Osteoblast (primary cell): Measurements from ENCODE around the gene DNAJC6. TPM values are rescaled to one million over a fixed set of nuclear protein-coding genes. Genes with fewer than 3 reads are reported as not detected.

ENCODE experiments used
- DNase-seq: peaks from one replicate; pipeline ENCODE4 v3.0.0; 2011; ENCODE audit warnings: low spot score, mixed read lengths; ENCODE audit not compliant: insufficient read length; ENCODE audit errors: missing footprints
- H2AFZ ChIP-seq: 2 replicates; pipeline ENCODE4 v1.6.0; 2011; ENCODE audit warnings: mild to moderate bottlenecking, low read length
- H3K27ac ChIP-seq: 2 replicates; pipeline ENCODE4 v1.5.1; 2011; ENCODE audit warnings: mild to moderate bottlenecking, low read depth, low read length, moderate library complexity
- H3K27me3 ChIP-seq: 2 replicates; pipeline ENCODE4 v1.6.0; 2012; ENCODE audit warnings: mild to moderate bottlenecking, control low read depth, inconsistent platforms, low read length, moderate library complexity; ENCODE audit not compliant: insufficient read depth
- H3K36me3 ChIP-seq: 2 replicates; pipeline ENCODE4 v1.5.1; 2011; ENCODE audit warnings: mild to moderate bottlenecking, low read length, control low read depth, moderate library complexity; ENCODE audit not compliant: insufficient read depth
- H3K4me1 ChIP-seq: 2 replicates; pipeline ENCODE4 v1.5.1; 2011; ENCODE audit warnings: mild to moderate bottlenecking, low read length, control low read depth, moderate library complexity; ENCODE audit not compliant: insufficient read depth
- H3K4me2 ChIP-seq: 2 replicates; pipeline ENCODE4 v1.6.0; 2011; ENCODE audit warnings: mild to moderate bottlenecking, low read length; ENCODE audit not compliant: insufficient read depth
- H3K4me3 ChIP-seq: fragments of 200-600 bp; sonication (generic); 3 replicates; pipeline ENCODE4 v1.5.1; 2012; ENCODE audit warnings: mild to moderate bottlenecking, low read length, inconsistent platforms; ENCODE audit not compliant: insufficient read depth
- H3K79me2 ChIP-seq: 2 replicates; pipeline ENCODE4 v1.6.0; 2012; ENCODE audit warnings: mild to moderate bottlenecking, low read length, control low read depth, inconsistent platforms; ENCODE audit not compliant: insufficient read depth
- H3K9me3 ChIP-seq: 2 replicates; pipeline ENCODE4 v1.5.1; 2011; ENCODE audit warnings: low read depth, low read length, control low read depth
- H4K20me1 ChIP-seq: 2 replicates; pipeline ENCODE4 v1.6.0; 2012; ENCODE audit warnings: mild to moderate bottlenecking, low read length, control low read depth; ENCODE audit not compliant: insufficient read depth
- CTCF ChIP-seq: IDR thresholded peaks from 2 replicates; pipeline ENCODE4 v1.5.1; 2011; ENCODE audit warnings: mild to moderate bottlenecking, low read depth, low read length, moderate library complexity; ENCODE audit errors: extremely low read depth
- total RNA-seq: library from RNA; depleted of rRNA; stranded (reverse); fragments of >200 nt; gene quantifications from 2 replicates; pipeline ENCODE4 v1.2.3, GENCODE V29; 2012

Gene DNAJC6
- total RNA-seq, 1 donor: 10.5 TPM

DNA sequence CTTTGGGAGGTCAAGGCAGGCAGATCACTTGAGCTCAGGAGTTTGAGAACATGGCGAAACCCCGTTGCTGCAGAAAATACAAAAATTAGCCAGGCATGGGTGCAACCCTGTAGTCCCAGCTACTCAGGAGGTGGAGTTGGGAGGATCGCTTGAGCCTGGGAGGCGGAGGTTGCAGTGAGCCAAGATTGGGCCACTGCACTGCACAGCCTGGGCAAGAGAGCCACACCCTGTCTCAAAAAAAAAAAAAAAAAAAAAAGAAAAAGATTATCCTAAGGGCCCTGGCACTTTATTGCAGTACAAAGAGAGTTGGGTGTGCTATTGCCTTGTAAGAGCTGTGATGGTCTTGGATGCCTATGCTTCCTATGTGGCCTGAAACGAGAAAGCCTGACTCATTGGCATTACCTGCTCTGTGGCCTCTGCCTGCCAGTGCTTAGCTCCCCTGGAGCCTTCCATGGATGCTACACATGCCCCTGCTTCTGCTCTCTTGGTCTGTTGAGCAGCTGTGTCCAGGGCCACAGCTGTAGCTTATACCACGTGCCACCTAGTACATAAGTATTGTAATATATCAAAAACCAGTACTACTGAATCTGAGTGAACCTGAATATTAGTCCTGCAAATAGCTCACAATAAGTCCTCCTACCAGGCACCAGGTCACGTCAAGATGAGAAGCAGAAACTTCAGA lies 45.8 kb downstream of the DNAJC6 start:
- Histone ChIP-seq H3K79me2 (no peaks in the 10 kb centered on the region), H3K4me2 (no peak overlapping the region), H3K4me1 (no peaks in the 10 kb centered on the region), H3K36me3 (no peaks in the 10 kb centered on the region), H4K20me1 (no peaks in the 10 kb centered on the region), H3K9me3 (no peaks in the 10 kb centered on the region), H3K27me3 (no peaks in the 10 kb centered on the region), H3K4me3 (no peak overlapping the region), H3K27ac (no peak overlapping the region), H2AFZ (no peak overlapping the region)
- DNase-seq: no peak
- no peak for TF ChIP-seq CTCF

GRCh38 chr1:65357291-65357960 lies 48.1 kb downstream of the DNAJC6 start:
- Histone ChIP-seq H3K9me3 (no peaks in the 10 kb centered on the region), H4K20me1 (no peaks in the 10 kb centered on the region), H3K4me2 (no peak overlapping the region), H3K27ac (no peak overlapping the region), H2AFZ (no peak overlapping the region), H3K4me3 (no peak overlapping the region), H3K4me1 (no peaks in the 10 kb centered on the region), H3K36me3 (no peaks in the 10 kb centered on the region), H3K27me3 (no peaks in the 10 kb centered on the region), H3K79me2 (no peaks in the 10 kb centered on the region)
- no peak for TF ChIP-seq CTCF
- no peak for DNase-seq

DNA sequence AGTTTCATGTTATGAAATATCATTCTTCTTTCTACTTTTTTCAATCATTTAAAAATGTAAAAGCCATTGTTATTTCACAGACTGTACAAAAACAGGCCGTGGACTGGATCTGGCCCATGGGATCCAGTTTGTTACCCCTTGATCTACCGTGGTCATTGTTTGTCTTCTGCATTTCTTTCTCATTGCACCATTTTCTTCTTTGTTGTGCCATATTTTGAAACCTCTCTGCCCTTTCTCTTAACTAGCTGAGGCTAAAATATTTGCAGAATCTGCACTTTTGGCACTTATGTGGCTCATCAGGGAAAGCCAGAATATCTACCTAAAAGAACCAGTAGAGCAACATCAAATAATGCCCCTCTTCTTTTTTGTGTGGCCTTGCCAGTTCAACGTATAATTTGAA lies 50.5 kb downstream of the DNAJC6 start:
- no peaks in the 10 kb centered on the region for H3K36me3 ChIP-seq
- no peaks in the 10 kb centered on the region for H4K20me1 ChIP-seq
- H3K9me3 ChIP-seq: no peaks in the 10 kb centered on the region
- TF ChIP-seq CTCF: no peak
- H3K4me2 ChIP-seq: no peak overlapping the region
- no peaks in the 10 kb centered on the region for H3K27me3 ChIP-seq
- no peak overlapping the region for H3K4me3 ChIP-seq
- H3K4me1 ChIP-seq: no peaks in the 10 kb centered on the region
- DNase-seq: no peak
- no peaks in the 10 kb centered on the region for H3K79me2 ChIP-seq
- H2AFZ ChIP-seq: no peak overlapping the region
- H3K27ac ChIP-seq: no peak overlapping the region

DNA sequence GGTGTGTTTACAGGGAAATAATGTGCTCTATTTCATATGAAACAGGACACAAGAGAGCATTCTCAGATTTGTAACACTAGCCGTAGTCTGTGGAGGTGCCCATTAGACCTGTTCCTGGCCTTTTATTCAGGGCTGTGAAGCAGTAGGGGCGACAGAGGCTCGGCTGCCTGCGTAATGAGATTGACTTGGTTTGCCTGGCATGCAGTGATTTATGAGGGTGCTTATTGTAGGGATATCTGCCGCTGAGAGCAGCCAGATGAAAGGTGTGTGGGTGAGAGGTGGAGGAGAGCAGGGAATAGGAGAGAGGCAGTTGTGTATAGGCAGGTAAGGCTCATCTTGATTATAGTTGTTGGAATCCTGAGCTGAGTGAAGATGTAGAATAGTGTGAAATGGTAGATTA lies 51.3 kb downstream of the DNAJC6 start:
- Histone ChIP-seq H3K4me3 (no peak overlapping the region), H3K4me1 (no peaks in the 10 kb centered on the region), H3K36me3 (no peaks in the 10 kb centered on the region), H3K4me2 (no peak overlapping the region), H3K27ac (no peak overlapping the region), H2AFZ (no peak overlapping the region), H4K20me1 (no peaks in the 10 kb centered on the region), H3K9me3 (no peaks in the 10 kb centered on the region), H3K79me2 (no peaks in the 10 kb centered on the region), H3K27me3 (no peaks in the 10 kb centered on the region)
- DNase-seq: no peak
- TF ChIP-seq CTCF: no peak
